Suprapubic skin (tissue), 3 donors: ENCODE measurements around the gene LRRC8D.

ENCODE experiments used
- EP300 ChIP-seq: sonication (generic); formaldehyde crosslinking; IDR thresholded peaks from one replicate; pipeline ENCODE4 v1.6.1; 2017; ENCODE audit warnings: antibody characterized with exemption
- POLR2A ChIP-seq, 2 donors: fragments of 450-650 bp; IDR thresholded peaks; one replicate each; pipeline ENCODE4 v1.6.1; 2017; ENCODE audit warnings: antibody characterized with exemption in 2 of 2, mild to moderate bottlenecking in 2 of 2, moderate library complexity in 2 of 2
- TF ChIP-seq, protein P1 (sequence below), 2 donors: fragments of 200-600 bp in 1 of 2; fragments of 450-650 bp in 1 of 2; sonication (generic) in 1 of 2; IDR thresholded peaks; one replicate each; pipeline ENCODE4 v1.5.1; 2016 to 2019; ENCODE audit warnings: antibody characterized with exemption in 2 of 2, mild to moderate bottlenecking in 1 of 2, moderate library complexity in 1 of 2

- no peak for TF ChIP-seq POLR2A (IDR thresholded peaks at IDR 0.05)
- TF ChIP-seq, protein P1, sequence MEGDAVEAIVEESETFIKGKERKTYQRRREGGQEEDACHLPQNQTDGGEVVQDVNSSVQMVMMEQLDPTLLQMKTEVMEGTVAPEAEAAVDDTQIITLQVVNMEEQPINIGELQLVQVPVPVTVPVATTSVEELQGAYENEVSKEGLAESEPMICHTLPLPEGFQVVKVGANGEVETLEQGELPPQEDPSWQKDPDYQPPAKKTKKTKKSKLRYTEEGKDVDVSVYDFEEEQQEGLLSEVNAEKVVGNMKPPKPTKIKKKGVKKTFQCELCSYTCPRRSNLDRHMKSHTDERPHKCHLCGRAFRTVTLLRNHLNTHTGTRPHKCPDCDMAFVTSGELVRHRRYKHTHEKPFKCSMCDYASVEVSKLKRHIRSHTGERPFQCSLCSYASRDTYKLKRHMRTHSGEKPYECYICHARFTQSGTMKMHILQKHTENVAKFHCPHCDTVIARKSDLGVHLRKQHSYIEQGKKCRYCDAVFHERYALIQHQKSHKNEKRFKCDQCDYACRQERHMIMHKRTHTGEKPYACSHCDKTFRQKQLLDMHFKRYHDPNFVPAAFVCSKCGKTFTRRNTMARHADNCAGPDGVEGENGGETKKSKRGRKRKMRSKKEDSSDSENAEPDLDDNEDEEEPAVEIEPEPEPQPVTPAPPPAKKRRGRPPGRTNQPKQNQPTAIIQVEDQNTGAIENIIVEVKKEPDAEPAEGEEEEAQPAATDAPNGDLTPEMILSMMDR (IDR thresholded peaks at IDR 0.05): no peak
- no peak for TF ChIP-seq EP300
Measured at GRCh38 chr1:89910268-89910667, 89.4 kb downstream of the LRRC8D start.
